ENCODE data around the gene PLSCR3.

GRCh38 chr17:7355053-7355452, 39.3 kb downstream of the PLSCR3 start, which contains the start of gene TMEM95:
- TF ChIP-seq CTCF (IDR thresholded peaks at IDR 0.05): no peak
- TF ChIP-seq ZNF317 (CRISPR knock-in tag; IDR thresholded peaks at IDR 0.05; ENCODE audit: borderline replicate concordance, low read depth): no peak
- TF ChIP-seq ELF4 (CRISPR knock-in tag; IDR thresholded peaks at IDR 0.05; ENCODE audit: low read depth): no peak
- no peak for TF ChIP-seq CREB1 (CRISPR knock-in tag; IDR thresholded peaks at IDR 0.05)
- no peak for TF ChIP-seq USF1 (CRISPR knock-in tag; IDR thresholded peaks at IDR 0.05)
- no peak for TF ChIP-seq SMAD3 (CRISPR knock-in tag; IDR thresholded peaks at IDR 0.05; ENCODE audit: borderline replicate concordance)
- TF ChIP-seq MAX (CRISPR knock-in tag; IDR thresholded peaks at IDR 0.05): no peak
- TF ChIP-seq SMAD4 (CRISPR knock-in tag; IDR thresholded peaks at IDR 0.05): no peak
- no peak for TF ChIP-seq NR2C2 (CRISPR knock-in tag; IDR thresholded peaks at IDR 0.05)
- no peak for TF ChIP-seq ZNF219 (CRISPR knock-in tag; IDR thresholded peaks at IDR 0.05; ENCODE audit: borderline replicate concordance)

Measured in WTC11 (cell line).